ENCODE measurements around the gene TP73.
"Not testable (repeated sequence)": the region's sequence is repeated elsewhere in the genome, so short reads cannot be mapped to it uniquely, and the experiment has no call there.

The TP73 gene

GRCh38 chr1:3618881-3619671 lies 33.2 kb upstream of the TP73 start:
- peak in 1 of 2 experiments; percentile 41 for DNase-seq

- DNase-seq, result no peak
These were observed 31.6 kb upstream of the TP73 start for GRCh38 chr1:3620708-3621107.

DNA sequence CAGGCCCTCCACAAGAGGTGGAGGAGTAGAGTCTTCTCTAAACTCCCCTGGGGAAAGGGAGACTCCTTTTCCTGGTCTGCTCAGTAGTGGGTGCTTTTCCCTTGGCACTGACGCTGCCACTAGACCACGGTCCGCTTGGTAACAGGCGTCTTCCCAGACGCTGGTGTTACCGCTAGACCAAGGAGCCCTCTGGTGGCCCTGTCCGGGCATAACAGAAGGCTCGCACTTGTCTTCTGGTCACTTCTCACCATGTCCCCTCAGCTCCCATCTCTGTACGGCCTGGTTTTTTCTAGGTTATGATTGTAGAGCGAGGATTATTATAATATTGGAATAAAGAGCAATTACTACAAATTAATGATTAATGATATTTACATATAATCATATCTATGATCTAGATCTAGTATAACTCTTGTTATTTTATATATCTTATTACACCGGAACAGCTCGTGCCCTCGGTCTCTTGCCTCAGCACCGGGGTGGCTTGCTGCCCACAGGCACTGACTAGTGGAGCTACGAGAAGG lies 31.1 kb upstream of the TP73 start:
- DNase-seq, result peak in 1 of 2 experiments; percentile 7

DNA sequence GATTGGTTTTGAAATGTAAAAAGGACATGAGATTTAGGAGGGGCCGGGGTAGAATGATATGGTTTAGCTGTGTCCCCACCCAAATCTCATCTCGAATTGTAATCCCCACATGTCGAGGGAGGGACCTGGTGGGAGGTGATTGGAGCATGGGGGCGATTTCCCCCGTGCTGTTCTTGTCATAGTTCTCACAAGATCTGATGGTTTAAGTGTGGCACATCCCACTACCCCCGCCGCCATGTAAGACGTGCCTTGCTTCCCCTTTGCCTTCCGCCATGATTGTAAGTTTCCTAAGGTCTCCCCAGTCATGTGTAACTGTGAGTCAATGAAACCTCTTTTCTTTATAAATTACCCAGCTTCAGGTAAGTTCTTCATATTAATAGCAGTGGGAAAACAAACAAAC lies 30.2 kb upstream of the TP73 start:
- DNase-seq, result not testable (repeated sequence)

DNA sequence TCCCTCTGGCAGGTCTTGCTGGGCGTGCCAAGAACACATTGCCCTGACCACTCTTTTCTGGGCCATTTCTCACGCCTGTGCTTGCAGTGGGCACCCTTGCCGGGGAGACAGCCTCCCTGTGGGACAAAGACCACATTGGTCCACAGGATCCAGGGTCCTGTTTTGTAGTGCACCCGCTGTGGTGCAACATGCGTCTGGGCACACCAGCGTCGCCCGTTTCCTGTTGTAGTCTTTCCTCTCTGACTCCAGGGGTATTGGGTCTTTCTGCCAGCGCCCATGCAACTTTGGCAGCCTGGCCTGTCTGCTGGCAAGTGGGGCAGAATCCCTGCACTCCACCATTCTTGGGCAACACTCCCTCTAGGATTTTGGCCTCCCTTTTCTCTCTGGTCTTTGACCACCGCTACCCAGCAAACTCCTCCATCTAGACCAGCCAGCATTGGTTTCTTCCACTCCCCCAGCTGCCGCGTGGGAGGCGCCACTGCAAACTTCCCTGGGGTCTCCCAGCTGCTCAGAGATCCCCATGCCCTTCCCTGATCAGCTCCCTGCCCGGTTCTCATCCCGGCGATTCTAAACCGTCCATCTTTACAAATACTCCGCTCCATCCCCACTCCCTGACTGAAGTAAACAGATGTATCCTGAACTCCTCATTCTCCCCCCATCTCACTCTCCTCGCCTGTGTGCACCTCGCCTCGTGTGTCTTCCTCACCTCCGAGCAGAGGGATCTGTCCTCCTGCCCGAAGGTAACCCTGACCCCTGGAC lies 28.7 kb upstream of the TP73 start:
- DNase-seq, result no peak

DNA sequence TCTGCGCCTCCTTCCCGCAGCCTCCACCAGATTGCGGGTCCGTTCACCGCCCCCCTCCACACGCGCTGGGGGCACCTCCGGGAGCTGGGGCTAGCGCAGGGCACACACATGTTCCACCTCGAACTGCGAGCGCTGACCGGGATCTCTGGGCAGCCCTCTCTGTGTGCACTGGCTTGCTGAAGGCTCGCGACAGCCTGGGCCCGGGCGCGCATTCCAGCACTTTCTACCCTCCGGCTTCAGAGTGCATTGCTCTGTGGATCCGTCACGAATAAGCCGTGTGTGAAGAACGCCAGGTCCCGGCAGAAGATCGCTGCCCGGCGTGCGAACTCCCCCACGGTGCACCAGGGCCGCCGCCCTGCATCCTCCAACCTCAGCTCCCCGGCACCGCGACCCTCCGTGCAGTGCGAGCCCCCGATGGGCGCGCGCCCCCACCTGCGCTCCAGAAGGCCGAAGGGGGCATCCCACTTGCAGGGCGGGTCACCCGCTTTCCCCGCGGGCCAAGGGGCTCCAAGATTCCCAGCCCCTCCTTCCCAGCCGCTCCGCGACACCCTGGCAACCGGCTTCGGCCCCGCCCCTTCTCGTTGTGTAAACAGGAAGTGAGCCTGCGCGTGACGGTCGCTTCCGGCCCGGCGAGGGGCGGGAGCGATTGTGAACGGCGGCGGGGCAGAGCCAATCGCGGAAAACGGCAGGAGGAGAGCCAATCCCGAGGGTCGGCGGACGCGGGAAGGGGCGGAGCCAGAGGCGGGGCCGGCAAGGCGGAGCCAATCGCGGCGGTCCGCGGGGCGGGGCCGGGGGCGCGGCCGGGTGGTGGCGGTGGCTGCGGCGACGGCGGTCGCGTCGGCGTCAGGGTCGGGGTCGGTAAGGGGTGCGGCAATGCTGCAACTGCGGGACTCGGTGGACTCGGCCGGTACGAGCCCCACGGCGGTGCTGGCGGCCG lies 27.8 kb upstream of the TP73 start, which contains the start of gene TPRG1L:
Gene TPRG1L, plus strand, starts transcription at position 816 of the 937 bp plus-strand sequence. Its CDS starts 58 bp downstream, at position 874.
- DNase-seq, result peak; percentile 69 to 86

- DNase-seq, result peak in 1 of 2 experiments; percentile 15
These were observed 27.0 kb upstream of the TP73 start for GRCh38 chr1:3625151-3625907.

DNA sequence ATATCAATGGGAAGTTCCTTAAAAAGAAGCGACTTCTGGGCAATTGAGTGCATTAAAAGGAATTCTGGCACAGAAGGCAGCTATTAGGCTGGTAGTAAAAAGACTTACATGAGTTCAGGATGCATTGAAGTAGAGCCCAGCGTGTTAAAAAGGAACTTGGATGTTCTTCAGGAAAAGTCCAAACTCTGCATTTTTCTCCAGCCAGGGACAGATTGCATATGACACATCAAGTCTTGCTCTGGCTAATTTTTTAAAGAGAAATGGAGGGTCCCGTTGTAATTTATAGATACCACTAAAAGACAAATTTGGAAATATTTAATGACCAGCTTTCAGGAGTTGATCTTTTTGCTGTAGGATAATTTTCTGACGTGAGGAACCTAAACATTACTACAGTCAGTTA lies 26.3 kb upstream of the TP73 start:
- DNase-seq, result no peak

- DNase-seq, result no peak
These were observed 24.6 kb upstream of the TP73 start for GRCh38 chr1:3627515-3628253.

- DNase-seq, result no peak
These were observed 23.9 kb upstream of the TP73 start for GRCh38 chr1:3628445-3628844.

DNA sequence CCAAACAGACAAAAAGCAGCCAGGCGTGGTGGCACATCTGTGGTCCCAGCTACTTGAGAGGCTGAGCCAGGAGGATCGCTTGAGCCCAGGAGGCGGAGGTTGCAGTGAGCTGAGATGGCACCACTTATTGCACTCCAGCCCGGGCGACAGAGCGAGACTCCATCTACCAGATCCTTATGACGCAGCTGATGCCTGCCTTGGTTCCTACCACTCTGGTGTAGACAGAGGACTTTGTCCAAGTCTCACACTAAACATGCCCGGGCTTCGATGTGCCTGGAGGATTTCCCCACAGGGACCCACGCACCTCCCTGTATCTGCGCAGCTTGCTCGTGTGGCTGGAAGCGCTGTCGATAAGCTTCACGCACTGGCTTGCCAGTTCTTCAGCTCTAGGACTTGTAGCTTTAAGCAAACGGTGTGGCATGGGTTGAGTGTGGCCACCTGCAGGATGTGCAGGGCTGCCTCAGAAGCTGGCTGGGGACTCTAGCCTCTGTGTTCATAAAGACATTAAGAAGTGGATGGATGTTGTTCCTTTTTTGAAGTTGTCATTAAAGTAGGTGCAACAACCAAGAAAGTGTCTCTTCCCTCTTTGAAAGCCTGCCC lies 22.7 kb upstream of the TP73 start:
- no peak for DNase-seq

- no peak for DNase-seq
These were observed 22.1 kb upstream of the TP73 start for GRCh38 chr1:3630161-3630611.

DNA sequence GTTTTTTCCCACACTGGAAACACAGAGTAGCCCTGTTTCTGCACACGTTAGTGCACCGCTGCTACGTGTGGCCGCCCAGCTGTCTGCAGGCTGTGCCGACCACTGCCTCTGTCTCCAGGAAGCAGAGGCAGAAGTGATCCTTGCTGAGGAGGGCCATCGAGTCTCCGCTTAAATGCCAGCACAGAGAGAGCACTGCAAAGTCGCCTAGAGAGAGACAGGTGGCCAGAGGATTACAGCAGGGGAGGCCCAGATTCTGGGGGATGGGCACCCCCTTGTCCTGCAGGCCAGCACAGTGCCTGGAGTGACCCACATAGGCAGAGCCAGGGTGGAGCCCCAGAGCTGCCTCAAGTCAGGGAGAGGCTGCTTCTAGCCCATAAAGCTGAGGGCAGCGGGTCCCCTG lies 21.4 kb upstream of the TP73 start:
- no peak for DNase-seq

DNA sequence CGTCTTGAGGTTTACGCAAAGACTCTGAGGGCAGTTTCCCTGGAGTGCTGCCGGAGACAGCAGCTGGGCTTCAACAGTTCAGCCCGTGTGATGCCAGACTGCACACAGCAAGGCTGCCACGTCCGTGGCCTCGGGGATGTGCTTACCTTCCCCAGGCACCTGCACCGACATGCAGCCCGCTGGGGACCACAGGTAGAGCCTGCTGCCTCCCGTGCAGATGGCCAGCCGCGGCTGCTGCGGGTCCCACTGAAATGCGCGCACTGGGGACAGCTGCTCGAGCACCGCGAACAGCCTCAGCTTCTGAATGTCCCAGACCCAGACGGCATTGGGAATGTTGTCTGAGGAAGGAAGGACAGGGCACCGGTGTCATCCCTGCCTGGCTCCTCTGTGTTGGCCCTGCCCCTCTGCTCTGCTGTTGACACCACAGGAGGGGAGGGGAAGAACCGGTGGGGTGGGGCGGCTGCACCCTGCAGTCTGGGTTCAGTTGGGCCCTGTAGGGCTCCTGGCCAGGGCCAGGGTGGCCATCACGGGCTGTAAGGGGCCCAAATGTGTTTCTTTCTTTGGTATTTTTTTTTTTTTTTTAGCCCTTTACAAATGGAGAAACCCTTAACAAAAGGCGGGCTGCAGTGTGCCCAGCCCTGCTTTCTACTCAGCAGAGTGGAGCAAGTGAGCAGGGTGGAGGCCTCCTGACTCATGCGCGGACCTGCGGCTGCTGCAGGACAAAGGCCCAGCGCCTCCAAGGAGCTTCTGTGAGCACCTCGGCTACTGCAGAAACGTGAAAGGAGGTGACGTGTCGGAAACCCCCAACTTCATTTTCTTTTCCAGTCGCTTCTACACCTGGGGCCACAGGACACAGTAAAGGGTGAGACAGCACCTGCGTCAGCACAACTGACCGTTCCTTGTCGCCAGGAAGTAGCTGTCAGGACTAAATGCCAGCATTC lies 20.7 kb upstream of the TP73 start:
- no peak for DNase-seq

DNA sequence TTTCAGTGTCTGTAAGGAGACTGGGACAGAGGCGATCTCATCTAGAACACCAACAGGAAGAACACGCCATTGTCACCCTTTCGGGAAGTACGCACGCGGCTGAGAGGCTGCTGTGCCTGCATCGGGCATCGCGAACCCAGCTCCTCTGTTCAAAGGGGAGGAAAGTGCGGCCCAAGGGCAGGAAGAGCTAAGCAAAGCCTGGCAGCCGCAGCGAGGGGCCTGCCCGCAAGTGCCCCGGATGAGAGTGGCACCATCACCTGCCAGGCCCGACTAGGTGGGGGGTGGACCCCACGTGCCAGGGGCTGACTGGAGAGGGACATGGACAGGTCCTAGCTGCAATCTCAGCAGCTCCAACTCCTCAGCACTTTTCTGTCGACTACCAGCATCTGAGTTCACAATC lies 20.0 kb upstream of the TP73 start:
- no peak for DNase-seq

DNA sequence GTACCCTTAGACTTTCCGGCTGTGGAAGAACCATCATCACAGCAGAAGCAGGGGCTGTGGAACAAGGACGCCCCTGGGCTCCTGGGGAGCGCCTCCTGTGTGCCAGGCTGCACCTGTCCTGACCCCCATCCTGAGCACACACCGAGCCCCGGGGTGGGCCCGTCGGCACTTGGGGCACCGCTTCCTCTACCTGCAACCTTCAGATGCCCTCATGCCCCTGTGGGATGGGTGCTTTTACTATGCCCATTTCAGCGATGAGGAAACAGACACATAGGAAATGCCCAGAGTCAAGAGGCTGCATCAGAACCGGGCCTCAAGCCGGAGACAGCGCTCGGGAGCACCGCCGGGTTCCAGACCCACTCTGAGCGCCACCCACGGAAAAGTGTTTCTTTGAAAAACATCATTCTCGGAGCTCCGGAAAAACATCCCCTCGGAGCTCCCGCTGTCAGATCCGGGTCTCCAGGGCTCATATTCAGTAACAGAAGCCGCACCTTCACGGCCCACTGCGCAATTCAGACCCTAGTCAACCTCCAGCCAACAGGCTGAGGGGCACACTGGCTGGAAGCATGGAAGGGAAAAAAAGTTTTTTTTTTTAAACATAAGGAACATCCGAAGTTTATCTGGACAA lies 19.5 kb upstream of the TP73 start:
- no peak for DNase-seq

DNA sequence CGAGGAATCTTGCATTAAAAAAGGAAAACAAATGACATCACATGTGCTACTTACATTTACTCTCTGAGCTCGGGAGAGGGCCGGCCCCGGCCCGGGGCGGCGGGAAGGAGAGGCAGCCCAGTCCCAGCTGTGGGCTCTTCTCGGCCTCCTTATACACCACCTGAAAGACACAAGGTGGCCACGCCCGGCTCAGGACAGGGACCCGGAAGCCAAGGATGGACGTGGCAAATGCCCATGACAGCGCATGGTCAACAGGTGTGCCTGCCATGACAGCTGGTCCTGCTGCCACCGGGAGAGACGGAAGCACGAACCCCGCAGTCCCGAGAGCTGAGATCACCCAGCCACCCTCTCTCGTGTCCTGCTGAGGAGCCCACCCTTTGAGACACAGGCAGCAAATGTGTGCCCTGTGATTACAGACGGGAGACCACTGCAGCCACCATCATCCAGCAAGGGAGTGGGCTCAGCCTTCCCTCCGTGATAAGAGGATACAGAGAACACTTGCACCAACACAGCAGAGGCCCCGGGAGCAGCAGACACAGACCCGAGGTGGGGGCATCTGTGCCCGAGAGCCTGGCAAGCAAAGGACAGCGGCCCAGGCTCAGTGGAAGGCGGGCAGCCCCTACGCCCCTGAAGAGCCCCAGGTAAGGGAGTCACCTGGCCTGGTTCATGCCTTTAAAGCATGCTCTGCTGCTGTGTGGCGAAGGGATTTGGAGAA lies 18.8 kb upstream of the TP73 start:
- no peak for DNase-seq

DNA sequence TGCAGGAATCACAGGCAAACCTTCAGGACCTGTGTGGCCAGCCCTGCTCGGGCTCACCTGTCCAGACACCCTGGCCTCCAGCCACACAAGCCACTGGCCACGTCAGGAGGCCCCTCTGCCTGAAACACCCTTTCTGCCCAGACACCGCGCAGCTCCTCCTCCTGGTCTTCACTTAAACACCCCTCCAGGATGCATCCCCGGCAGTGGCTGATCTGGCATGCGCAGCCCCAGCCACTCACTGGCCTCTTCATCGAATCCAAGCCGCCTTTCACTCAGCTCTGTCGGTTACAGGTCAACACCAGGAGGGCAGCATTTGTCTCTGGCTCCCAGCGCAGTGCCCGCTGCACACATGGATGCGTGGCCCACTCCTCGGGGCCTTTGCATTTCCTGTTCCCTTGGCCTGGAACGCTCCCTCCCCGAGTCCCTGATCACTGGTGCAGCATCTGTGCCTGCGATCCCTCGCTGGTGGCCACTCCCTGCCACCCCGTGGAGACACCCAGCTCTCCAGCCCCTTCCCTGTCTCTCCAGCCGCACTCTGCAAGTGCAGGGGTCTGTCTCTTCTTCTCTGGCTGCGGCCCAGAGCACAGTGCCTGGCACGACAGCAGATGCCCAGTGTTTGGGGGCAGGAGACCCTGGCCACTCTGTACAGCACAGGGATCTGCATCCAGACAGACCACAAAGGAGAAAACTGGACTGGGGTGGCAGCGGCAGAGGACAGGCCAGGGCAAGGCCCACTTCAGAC lies 18.1 kb upstream of the TP73 start:
- no peak for DNase-seq
